ENCODE results near the gene SMYD5.

Gene SMYD5

DNA sequence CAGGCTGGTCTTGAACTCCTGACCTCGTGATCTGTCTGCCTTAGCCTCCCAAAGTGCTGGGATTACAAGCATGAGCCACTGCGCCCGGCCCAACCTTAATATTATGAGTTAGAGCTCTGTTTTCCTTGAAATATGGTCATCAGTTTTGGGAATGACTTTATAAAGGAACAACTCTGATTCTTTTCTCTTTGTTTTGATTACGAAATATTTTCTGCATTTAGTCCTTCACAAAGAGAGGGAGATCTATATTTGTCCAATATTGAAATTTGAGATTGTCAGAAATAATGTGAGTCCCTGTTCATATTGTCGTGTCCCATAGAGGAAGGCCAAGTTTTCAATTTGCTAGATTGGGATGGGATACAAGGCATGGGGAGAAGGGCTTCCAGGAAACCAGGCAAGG, 3.1 kb downstream of the SMYD5 start:
- ChIA-PET POLR2A (no interaction called here), CTCF (interaction anchor here (1.0 to 2.5 kb wide), 3 partner anchors 11 to 17 kb away, joined by 3 to 7 read pairs (median 5); partner anchors contain the start of genes CCT7 and PRADC1)
- Histone ChIP-seq H3K36me3 (ENCODE audit: control insufficient read depth in 4 of 4, insufficient read depth in 4 of 4, low read length in 3 of 4) (peaks cover 3 to 28% (median 24%) of the 10 kb centered on the region in 4 experiments), H3K4me1 (ENCODE audit: control extremely low read depth in 1 of 4, control insufficient read depth in 4 of 4, insufficient read depth in 4 of 4, low read length in 3 of 4) (peaks cover 5 to 28% (median 23%) of the 10 kb centered on the region in 4 experiments), H3K27me3 (replicated peaks in 2 of 5; ENCODE audit: control insufficient read depth in 4 of 5, insufficient read depth in 5 of 5, low read length in 4 of 5) (no peaks in the 10 kb centered on the region), H3K9me3 (ENCODE audit: control extremely low read depth in 1 of 5, control insufficient read depth in 4 of 5, insufficient read depth in 2 of 5, low read depth in 1 of 5, low read length in 4 of 5) (no peaks in the 10 kb centered on the region), H3K27ac (ENCODE audit: insufficient read depth in 1 of 2, low read depth in 1 of 2, low read length in 2 of 2, poor library complexity in 1 of 2, severe bottlenecking in 2 of 2) (no peak overlapping the region), H3K4me3 (ENCODE audit: control insufficient read depth in 1 of 7, extremely low read depth in 1 of 7, insufficient read depth in 4 of 7, low read depth in 2 of 7, low read length in 6 of 7) (no peak overlapping the region)
- no peak for DNase-seq
- WGBS (ENCODE audit: insufficient coverage), result 100% methylated on average over 3 of the region's 5 CpGs

DNA sequence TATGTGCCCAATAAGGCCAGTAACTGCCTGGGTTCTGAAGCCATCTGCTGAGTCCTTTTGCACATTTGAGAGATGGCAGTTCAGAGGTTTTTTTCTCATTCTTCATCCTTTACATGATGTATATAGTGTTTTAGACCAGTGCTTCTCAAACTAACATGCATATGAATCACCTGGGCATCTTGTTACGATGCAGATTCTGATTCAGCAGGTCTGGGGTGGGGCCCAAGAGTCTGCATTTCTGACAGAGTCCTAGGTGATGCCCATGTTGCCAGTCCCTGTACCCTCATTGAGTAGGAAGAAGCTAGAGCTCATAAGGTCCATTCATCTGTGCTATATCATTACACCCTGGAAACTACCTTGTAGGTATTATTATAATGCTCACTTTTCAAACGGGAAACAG, 3.8 kb downstream of the SMYD5 start:
- 100% methylated on average over 1 of the region's 2 CpGs for WGBS (ENCODE audit: insufficient coverage)
- Histone ChIP-seq H3K9me3 (ENCODE audit: control extremely low read depth in 1 of 5, control insufficient read depth in 4 of 5, insufficient read depth in 2 of 5, low read depth in 1 of 5, low read length in 4 of 5) (no peaks in the 10 kb centered on the region), H3K4me1 (ENCODE audit: control extremely low read depth in 1 of 4, control insufficient read depth in 4 of 4, insufficient read depth in 4 of 4, low read length in 3 of 4) (peaks cover 5 to 23% (median 20%) of the 10 kb centered on the region in 4 experiments), H3K4me3 (ENCODE audit: control insufficient read depth in 1 of 7, extremely low read depth in 1 of 7, insufficient read depth in 4 of 7, low read depth in 2 of 7, low read length in 6 of 7) (no peak overlapping the region), H3K27me3 (replicated peaks in 2 of 5; ENCODE audit: control insufficient read depth in 4 of 5, insufficient read depth in 5 of 5, low read length in 4 of 5) (no peaks in the 10 kb centered on the region), H3K27ac (ENCODE audit: insufficient read depth in 1 of 2, low read depth in 1 of 2, low read length in 2 of 2, poor library complexity in 1 of 2, severe bottlenecking in 2 of 2) (no peak overlapping the region), H3K36me3 (ENCODE audit: control insufficient read depth in 4 of 4, insufficient read depth in 4 of 4, low read length in 3 of 4) (peaks cover 3 to 35% (median 30%) of the 10 kb centered on the region in 4 experiments)
- DNase-seq, result no peak
- ChIA-PET POLR2A (no interaction called here), CTCF (interaction anchor here (1.0 to 2.5 kb wide), 3 partner anchors 11 to 16 kb away, joined by 3 to 7 read pairs (median 5); partner anchors contain the start of genes CCT7 and PRADC1)

- Histone ChIP-seq H3K36me3 (ENCODE audit: control insufficient read depth in 4 of 4, insufficient read depth in 4 of 4, low read length in 3 of 4) (peaks cover 5 to 39% (median 34%) of the 10 kb centered on the region in 4 experiments), H3K27me3 (replicated peaks in 2 of 5; ENCODE audit: control insufficient read depth in 4 of 5, insufficient read depth in 5 of 5, low read length in 4 of 5) (no peaks in the 10 kb centered on the region), H3K4me1 (ENCODE audit: control extremely low read depth in 1 of 4, control insufficient read depth in 4 of 4, insufficient read depth in 4 of 4, low read length in 3 of 4) (peaks cover 5 to 19% (median 15%) of the 10 kb centered on the region in 4 experiments), H3K27ac (ENCODE audit: insufficient read depth in 1 of 2, low read depth in 1 of 2, low read length in 2 of 2, poor library complexity in 1 of 2, severe bottlenecking in 2 of 2) (no peak overlapping the region), H3K9me3 (ENCODE audit: control extremely low read depth in 1 of 5, control insufficient read depth in 4 of 5, insufficient read depth in 2 of 5, low read depth in 1 of 5, low read length in 4 of 5) (no peaks in the 10 kb centered on the region), H3K4me3 (ENCODE audit: control insufficient read depth in 1 of 7, extremely low read depth in 1 of 7, insufficient read depth in 4 of 7, low read depth in 2 of 7, low read length in 6 of 7) (no peak overlapping the region)
- ChIA-PET CTCF (interaction anchor here (1.0 to 2.5 kb wide), 3 partner anchors 12 to 16 kb away, joined by 3 to 7 read pairs (median 5); partner anchors contain the start of genes CCT7 and PRADC1), POLR2A (no interaction called here)
- no peak for DNase-seq
Measured at GRCh38 chr2:73218298-73218697, 4.3 kb downstream of the SMYD5 start.

GRCh38 chr2:73223821-73224220, 9.8 kb downstream of the SMYD5 start:
- H3K27ac ChIP-seq (ENCODE audit: insufficient read depth in 1 of 2, low read depth in 1 of 2, low read length in 2 of 2, poor library complexity in 1 of 2, severe bottlenecking in 2 of 2), result no peak overlapping the region
- H3K9me3 ChIP-seq (ENCODE audit: control extremely low read depth in 1 of 5, control insufficient read depth in 4 of 5, insufficient read depth in 2 of 5, low read depth in 1 of 5, low read length in 4 of 5), result no peaks in the 10 kb centered on the region
- peaks cover 10 to 89% (median 54%) of the 10 kb centered on the region in 4 experiments for H3K36me3 ChIP-seq (ENCODE audit: control insufficient read depth in 4 of 4, insufficient read depth in 4 of 4, low read length in 3 of 4)
- ChIA-PET CTCF (no interaction called here), POLR2A (no interaction called here)
- peaks cover 0 to 13% (median 12%) of the 10 kb centered on the region in 4 experiments for H3K4me1 ChIP-seq (ENCODE audit: control extremely low read depth in 1 of 4, control insufficient read depth in 4 of 4, insufficient read depth in 4 of 4, low read length in 3 of 4)
- H3K4me3 ChIP-seq (ENCODE audit: control insufficient read depth in 1 of 7, extremely low read depth in 1 of 7, insufficient read depth in 4 of 7, low read depth in 2 of 7, low read length in 6 of 7), result no peak overlapping the region
- DNase-seq, result no peak
- 100% methylated on average over 3 of the region's 4 CpGs for WGBS (ENCODE audit: insufficient coverage)
- H3K27me3 ChIP-seq (replicated peaks in 2 of 5; ENCODE audit: control insufficient read depth in 4 of 5, insufficient read depth in 5 of 5, low read length in 4 of 5), result no peaks in the 10 kb centered on the region

DNA sequence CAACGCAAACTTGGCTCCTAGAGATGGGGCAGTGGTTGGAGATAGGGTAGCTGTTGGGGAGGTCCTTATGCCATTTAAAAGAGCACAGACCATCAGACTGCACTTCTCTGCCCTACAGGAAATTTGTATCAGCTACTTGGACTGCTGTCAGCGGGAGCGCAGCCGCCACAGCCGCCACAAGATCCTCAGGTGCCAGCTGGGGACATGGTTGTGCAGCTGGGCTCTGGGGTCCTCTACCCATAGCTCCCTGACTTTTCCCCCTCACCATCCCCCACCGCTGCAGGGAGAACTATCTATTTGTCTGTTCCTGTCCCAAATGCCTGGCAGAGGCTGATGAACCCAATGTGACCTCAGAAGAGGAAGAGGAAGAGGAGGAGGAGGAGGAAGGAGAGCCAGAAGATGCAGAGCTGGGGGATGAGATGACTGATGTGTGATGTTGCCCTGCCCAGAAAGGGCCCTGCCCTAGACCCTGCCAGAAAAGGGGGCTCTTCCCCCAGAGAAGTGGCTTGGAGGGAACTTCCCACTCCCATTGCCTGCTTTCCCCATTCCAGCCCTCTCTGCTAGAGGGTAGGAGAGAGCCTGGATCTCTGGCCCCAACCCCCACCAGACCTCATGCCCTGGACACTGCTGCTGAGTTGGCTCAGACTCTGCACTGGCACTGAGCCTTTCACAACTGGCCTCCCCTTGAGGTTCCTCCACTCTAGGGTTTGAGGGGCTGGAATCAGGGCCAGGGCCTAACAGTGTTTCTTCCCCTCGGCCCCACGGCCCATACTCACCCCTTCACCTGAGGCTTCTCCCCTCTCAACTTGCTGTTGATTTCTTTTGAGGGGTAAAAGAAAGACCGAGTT, 11.7 kb downstream of the SMYD5 start:
- 51% methylated on average over 6 of the region's 9 CpGs for WGBS (ENCODE audit: insufficient coverage)
- Histone ChIP-seq H3K4me3 (ENCODE audit: control insufficient read depth in 1 of 7, extremely low read depth in 1 of 7, insufficient read depth in 4 of 7, low read depth in 2 of 7, low read length in 6 of 7) (no peak overlapping the region), H3K27ac (ENCODE audit: insufficient read depth in 1 of 2, low read depth in 1 of 2, low read length in 2 of 2, poor library complexity in 1 of 2, severe bottlenecking in 2 of 2) (no peak overlapping the region), H3K27me3 (replicated peaks in 2 of 5; ENCODE audit: control insufficient read depth in 4 of 5, insufficient read depth in 5 of 5, low read length in 4 of 5) (no peaks in the 10 kb centered on the region), H3K4me1 (ENCODE audit: control extremely low read depth in 1 of 4, control insufficient read depth in 4 of 4, insufficient read depth in 4 of 4, low read length in 3 of 4) (peaks cover 0 to 13% (median 12%) of the 10 kb centered on the region in 4 experiments), H3K36me3 (ENCODE audit: control insufficient read depth in 4 of 4, insufficient read depth in 4 of 4, low read length in 3 of 4) (peaks cover 8 to 82% (median 50%) of the 10 kb centered on the region in 4 experiments), H3K9me3 (ENCODE audit: control extremely low read depth in 1 of 5, control insufficient read depth in 4 of 5, insufficient read depth in 2 of 5, low read depth in 1 of 5, low read length in 4 of 5) (no peaks in the 10 kb centered on the region)
- ChIA-PET CTCF (interaction anchor here (0.9 to 1.6 kb wide), 4 partner anchors 13 to 43 kb away, joined by 3 to 6 read pairs (median 4); no protein-coding TSS in a partner anchor), POLR2A (no interaction called here)
- no peak for DNase-seq

GRCh38 chr2:73227086-73227485, 13.0 kb downstream of the SMYD5 start:
- Histone ChIP-seq H3K9me3 (ENCODE audit: control extremely low read depth in 1 of 5, control insufficient read depth in 4 of 5, insufficient read depth in 2 of 5, low read depth in 1 of 5, low read length in 4 of 5) (no peaks in the 10 kb centered on the region), H3K4me3 (ENCODE audit: control insufficient read depth in 1 of 7, extremely low read depth in 1 of 7, insufficient read depth in 4 of 7, low read depth in 2 of 7, low read length in 6 of 7) (no peak overlapping the region), H3K36me3 (ENCODE audit: control insufficient read depth in 4 of 4, insufficient read depth in 4 of 4, low read length in 3 of 4) (peaks cover 8 to 72% (median 38%) of the 10 kb centered on the region in 4 experiments), H3K27me3 (replicated peaks in 2 of 5; ENCODE audit: control insufficient read depth in 4 of 5, insufficient read depth in 5 of 5, low read length in 4 of 5) (no peaks in the 10 kb centered on the region), H3K4me1 (ENCODE audit: control extremely low read depth in 1 of 4, control insufficient read depth in 4 of 4, insufficient read depth in 4 of 4, low read length in 3 of 4) (peaks cover 0 to 13% (median 12%) of the 10 kb centered on the region in 4 experiments), H3K27ac (ENCODE audit: insufficient read depth in 1 of 2, low read depth in 1 of 2, low read length in 2 of 2, poor library complexity in 1 of 2, severe bottlenecking in 2 of 2) (no peak overlapping the region)
- DNase-seq, result no peak
- POLR2A ChIA-PET, result interaction anchor here (0.6 kb wide), 1 partner anchor 1812 kb away, joined by 4 read pairs; no protein-coding TSS in a partner anchor
- WGBS (ENCODE audit: insufficient coverage), result 93% methylated on average over 2 of the region's 3 CpGs
- CTCF ChIA-PET, result interaction anchor here (1.0 to 2.8 kb wide), 3 partner anchors 15 to 63 kb away, joined by 3 to 12 read pairs (median 4); no protein-coding TSS in a partner anchor

- Histone ChIP-seq H3K4me1 (ENCODE audit: control extremely low read depth in 1 of 4, control insufficient read depth in 4 of 4, insufficient read depth in 4 of 4, low read length in 3 of 4) (peaks cover 4 to 24% (median 23%) of the 10 kb centered on the region in 4 experiments), H3K9me3 (ENCODE audit: control extremely low read depth in 1 of 5, control insufficient read depth in 4 of 5, insufficient read depth in 2 of 5, low read depth in 1 of 5, low read length in 4 of 5) (no peaks in the 10 kb centered on the region), H3K36me3 (ENCODE audit: control insufficient read depth in 4 of 4, insufficient read depth in 4 of 4, low read length in 3 of 4) (peaks cover 5 to 57% (median 24%) of the 10 kb centered on the region in 4 experiments), H3K4me3 (ENCODE audit: control insufficient read depth in 1 of 7, extremely low read depth in 1 of 7, insufficient read depth in 4 of 7, low read depth in 2 of 7, low read length in 6 of 7) (no peak overlapping the region), H3K27me3 (replicated peaks in 2 of 5; ENCODE audit: control insufficient read depth in 4 of 5, insufficient read depth in 5 of 5, low read length in 4 of 5) (no peaks in the 10 kb centered on the region), H3K27ac (ENCODE audit: insufficient read depth in 1 of 2, low read depth in 1 of 2, low read length in 2 of 2, poor library complexity in 1 of 2, severe bottlenecking in 2 of 2) (no peak overlapping the region)
- ChIA-PET POLR2A (no interaction called here), CTCF (interaction anchor here (0.6 to 2.8 kb wide), 3 partner anchors 14 to 1804 kb away, joined by 3 to 12 read pairs (median 3); no protein-coding TSS in a partner anchor)
- no peak for DNase-seq
- 96% methylated on average over 10 of the region's 14 CpGs for WGBS (ENCODE audit: insufficient coverage)
Measured at GRCh38 chr2:73228631-73229030, 14.6 kb downstream of the SMYD5 start.
